ENCODE measurements around the gene MAP3K5.
A peak's percentile ranks its signal among the peaks of the same experiment; 100 is the strongest.
"Not testable (repeated sequence)": the region's sequence is repeated elsewhere in the genome, so short reads cannot be mapped to it uniquely, and the experiment has no call there.

The MAP3K5 gene

DNA sequence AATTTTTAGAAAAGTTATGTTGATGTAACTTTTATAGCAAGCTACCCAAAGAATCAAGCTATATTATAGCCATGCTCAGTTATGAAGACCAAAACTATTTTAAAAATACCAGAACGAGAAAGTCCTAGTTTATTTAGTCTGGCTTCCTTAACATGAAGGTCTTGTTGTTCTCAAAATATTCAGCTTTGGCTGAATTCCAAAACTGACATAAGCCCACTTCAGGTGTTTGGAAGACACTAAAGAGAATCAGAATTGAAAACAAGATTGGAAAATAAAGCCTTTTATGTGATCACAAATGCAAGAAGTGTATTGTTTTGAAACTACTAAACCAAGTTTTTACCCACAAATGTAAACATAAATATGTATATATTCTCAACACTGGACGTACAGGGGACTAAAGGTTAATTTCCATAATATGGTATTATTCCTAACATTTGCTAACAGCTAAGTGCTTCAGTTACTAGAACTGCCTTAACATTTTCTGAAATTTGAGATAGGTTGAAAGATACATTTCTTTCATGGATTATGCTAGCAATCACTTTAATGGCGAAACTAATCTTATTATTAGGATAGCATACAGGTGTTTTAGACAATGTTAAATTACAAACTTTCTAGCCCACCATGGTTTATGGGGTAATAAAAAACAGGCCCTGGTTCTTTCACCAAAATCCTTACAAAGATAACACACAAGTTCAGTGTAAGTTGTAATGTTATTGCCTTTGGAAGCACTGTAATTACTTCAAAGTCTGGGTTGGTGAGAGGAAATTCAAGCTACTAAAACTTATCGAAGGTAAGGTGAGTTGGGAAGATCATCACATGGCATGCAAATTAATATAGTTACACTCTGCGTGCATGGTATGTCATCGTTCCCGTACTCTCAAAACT lies 1.6 kb downstream of the MAP3K5 start:
- DNase-seq = no peak

DNA sequence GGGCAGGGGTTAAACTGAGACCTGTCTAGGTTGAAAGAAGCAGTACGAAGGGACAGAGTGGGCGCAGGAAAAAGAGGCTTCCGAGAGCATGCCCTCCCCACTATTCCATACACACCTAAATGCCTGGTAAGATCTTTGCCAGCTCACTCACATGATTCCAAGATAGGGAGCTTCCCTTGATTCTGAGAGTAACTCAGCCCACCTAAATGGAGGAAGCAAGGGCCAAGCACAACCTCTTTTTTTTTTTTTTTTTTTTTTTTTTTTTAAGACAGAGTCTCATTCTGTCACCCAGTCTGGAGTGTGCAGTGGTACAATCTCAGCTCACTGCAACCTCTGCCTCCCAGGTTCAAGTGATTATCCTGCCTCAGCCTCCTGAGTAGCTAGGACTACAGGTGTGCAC lies 2.8 kb downstream of the MAP3K5 start:
- not testable (repeated sequence) for DNase-seq

GRCh38 chr6:136788069-136788902 lies 4.0 kb downstream of the MAP3K5 start:
- no peak for DNase-seq

DNA sequence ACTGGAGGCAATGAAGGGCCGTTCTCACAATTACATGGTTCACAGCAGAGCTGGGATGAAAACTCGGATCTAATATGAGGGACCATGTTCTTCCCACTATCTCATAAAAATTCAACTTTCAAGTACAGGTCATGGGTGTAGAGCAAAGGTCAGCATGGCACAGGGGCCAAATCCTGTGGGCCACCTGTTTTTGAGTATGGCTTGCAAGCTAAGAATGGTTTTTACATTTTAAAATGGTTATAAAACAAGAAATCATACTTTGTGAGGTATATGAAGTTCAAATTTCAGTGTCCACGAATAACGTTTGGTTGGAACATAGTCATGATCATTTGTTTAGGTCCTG lies 4.6 kb downstream of the MAP3K5 start:
- DNase-seq = no peak

DNA sequence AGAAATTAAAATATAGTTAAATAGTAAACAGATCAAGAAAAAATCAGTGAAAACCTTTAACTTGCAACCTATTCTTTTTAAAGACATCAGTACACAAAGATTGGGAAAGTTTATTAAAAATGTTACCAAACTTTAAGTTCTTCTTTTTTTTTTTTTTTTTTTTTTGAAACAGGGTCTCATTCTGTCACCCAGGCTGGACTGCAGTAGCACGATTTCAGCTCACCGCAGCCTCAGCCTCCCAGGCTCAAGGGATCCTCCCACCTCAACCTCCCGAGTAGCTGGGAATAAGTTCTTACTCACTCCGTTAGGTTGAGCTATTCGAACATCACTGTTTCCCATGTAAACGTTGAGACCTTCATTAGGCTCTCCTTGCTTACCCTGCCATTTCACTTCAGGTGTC lies 5.6 kb downstream of the MAP3K5 start:
- no peak for DNase-seq

DNA sequence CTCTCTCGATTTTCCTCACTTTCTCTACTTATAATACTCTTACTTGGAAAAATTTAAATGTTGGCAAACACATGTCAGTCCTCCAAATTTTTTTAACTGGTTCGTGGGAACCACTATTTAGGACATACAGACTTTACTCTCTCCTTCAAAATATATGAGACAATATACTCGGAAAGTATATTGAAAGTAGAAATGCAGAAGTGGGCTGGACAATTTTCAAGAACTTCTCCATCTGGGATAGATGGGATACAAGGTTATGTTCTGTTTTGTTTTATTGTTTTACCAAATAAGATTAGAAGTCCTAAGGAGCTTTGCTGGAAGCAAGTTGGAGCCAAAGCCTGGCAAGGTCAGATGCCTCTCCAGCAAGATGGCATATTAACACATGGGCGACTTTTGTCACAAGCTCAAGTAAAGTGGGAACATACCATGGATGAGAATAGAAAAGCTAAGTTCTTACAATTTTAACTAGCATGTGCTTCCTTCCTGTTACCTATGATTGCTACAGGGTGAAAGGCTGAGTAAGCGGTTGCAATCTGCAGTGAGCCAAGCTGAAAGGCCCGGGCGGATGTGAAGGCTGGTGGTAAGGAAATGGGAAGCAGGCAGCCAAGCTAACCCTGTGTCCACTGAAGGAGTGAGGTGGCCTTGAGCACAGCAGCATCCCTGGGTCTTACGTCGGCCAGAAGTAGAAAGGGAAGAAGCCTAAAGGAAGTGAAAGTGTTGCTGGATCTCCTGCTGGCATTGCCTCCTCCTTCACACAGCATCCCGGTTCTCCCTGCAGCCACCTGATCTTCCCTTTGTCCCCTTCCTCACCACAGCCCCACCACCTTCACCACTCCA lies 7.1 kb downstream of the MAP3K5 start:
- DNase-seq = peak; percentile 33

- no peak for DNase-seq
Measured at GRCh38 chr6:136784271-136784664, 8.0 kb downstream of the MAP3K5 start.

- no peak for DNase-seq
Measured at GRCh38 chr6:136783495-136784270, 8.6 kb downstream of the MAP3K5 start.

GRCh38 chr6:136783021-136783420 lies 9.3 kb downstream of the MAP3K5 start:
- no peak for DNase-seq

DNA sequence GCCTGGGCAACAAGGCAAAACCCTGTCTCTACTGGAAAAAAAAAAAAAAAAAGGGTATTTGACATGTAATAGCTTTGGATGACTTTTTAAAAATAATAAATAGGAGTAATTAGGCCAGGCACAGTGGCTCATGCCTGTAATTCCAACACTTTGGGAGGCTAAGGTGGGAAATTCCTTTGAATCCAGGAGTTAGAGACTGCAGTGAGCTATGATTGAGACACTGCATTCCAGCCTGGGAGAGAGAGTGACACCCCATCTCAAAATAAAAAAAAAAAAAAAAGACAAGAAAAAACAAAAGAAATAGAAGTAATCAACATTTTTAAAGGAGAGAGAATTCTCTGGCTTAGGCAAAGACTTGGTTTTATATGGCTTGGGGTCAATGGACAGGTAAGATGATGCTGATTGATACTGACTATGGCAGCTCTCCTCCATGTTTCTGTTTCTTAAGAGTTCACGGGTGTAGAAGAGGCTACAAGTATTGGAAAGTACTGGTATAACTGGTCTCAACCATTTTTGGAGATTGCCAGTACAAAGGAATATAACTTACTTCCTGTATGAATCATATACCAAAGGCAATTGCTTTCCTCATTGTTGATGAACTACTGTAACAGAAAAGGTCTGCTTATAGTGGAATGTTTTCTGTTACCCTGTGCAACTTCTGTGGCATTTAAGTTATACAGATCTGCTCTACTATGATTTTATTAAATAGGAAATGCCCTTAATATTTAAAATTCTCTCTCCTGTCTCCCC lies 10.1 kb downstream of the MAP3K5 start:
- no peak for DNase-seq

DNA sequence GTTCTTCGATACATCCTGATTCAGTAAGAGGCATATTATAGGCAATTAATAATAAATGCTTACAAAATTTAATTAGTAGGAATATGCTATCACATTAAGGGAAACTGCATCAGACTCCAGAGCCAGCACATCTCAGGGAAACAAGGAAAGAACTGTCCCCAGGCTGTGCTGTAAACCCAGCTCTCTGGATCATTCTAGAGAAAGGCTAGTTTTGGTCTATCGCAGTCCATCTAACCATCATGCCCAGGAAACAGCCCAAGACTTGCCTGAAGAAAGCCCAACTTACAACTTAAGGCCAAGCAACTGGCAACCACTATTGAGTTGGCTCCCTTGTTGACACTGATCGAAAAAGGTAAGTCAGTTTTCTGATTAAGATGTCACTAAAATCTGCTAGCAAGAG lies 11.3 kb downstream of the MAP3K5 start:
- no peak for DNase-seq

DNA sequence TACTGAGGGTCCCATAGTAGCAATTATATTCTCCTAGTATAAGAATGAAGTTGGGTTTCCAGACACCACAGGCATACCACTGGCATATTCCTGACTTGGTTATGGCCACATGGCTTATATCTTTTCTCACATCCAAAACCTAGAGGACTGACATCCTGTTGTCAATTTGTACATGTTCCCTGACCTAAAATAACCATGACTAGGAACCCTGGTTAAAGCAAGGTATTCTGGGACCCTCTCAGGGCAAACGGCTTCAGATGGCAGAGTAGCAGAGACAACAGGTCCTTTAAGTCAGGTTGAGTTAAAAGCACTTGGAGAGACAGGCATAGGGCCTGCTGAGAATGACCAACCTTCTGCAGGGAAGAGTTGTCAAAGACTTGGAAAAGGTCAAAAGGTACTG lies 12.6 kb downstream of the MAP3K5 start:
- DNase-seq = no peak

- no peak for DNase-seq
Measured at GRCh38 chr6:136777651-136778050, 14.6 kb downstream of the MAP3K5 start.

- DNase-seq = no peak
Measured at GRCh38 chr6:136775548-136775947, 16.7 kb downstream of the MAP3K5 start.

DNA sequence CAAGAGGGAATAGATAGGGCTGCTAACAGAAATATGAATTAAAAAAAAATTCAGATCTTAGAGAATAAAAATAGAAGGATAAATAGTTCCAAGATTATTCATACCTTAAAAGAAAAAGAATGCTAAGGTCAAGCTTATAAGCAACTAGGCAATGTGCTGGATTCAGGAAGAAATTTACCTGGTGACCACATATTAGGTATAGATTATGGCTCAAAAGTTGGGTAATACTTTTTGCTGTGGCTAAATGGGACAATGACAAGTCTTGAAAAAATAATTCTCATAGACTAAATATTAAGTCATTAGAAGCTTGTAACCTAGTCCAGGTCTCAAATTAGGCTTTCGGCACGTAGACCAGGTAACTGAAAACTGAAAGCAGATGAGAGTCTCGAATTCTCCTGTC lies 17.2 kb downstream of the MAP3K5 start:
- no peak for DNase-seq

DNA sequence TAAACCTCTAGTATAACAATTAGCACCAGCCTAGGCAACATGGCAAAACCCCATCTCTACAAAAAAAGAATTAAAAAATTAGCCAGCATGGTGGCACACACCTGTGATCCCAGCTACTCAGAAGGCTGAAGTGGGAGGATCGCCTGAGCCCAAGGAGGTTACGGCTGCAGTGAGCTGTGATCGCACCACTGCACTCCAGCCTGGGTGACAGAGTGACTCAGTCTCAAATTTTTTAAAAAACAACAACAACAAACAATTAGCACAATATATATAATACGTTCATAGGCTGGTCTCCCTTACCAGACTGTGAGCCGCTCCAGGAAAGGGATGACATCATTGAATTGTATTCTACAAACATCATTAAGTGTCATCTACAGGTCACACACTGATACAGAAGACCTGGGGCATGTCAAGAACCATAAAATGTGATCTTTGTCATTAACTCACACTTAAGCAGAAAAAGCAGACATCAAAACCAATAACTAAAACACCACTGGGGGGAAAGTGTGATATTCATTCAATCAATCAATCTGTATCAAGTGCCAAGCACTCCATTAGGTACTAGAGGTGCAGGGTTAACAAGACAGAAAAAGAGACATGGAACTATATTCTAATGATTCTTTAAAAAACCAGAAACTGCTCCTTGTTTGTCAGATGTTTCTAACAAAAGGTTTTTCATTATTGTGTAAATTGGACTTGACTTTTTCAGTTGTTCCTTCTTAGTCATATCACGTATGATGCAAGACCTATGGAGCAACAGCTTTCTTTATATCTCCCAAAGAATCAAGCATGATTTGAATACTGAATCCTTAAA lies 17.8 kb downstream of the MAP3K5 start:
- DNase-seq = no peak

DNA sequence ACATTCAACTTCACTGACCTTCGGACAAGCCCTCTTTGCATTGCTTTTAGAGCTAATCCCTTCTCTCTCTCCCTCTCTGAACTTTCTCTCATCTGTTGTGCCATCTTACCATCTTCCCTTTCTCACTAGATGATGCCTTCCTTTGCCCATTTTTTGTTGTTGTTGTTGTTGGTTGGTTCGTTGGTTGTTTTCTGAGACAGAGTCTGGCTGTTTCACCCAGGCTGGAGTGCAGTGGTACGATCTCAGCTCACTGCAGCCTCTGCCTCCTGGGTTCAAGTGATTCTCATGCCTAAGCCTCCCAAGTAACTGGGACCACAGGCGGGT lies 18.8 kb downstream of the MAP3K5 start:
- DNase-seq = no peak

DNA sequence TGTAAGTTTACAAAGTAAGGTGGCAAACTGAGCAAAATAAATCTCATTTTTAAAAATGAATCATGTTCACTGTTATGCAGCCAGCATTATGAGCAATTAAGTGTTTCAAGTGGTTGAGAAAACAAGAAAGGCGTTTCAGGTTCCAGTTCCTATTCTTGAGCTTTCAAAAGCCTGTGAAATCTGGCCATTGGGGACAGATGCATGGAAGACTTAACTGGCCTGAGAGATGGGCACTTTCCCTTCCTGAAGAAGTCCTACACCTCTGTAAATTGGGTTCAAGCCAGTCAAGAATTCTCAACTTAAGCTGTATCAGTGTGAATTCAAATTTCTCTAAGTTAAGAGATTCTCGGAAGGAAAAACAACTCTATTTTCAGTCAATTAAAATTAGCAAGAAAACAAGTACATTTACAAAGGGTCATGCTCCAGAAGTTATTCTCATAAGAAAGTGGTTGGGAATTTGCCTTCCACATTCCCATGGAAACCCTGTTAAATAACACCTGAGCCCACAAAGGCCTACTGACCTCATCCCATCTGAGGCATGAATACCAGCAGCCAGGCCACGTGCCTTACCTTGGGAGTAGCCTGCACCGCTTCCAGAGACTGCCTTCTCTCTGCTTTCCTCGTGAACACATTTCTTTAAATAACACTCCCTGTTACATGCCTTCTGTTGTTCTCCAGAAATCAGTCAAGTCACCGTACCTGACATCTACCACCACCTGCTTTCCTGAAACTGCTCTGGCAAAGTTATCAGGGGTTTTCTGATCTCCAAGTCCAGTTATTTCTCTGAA lies 19.4 kb downstream of the MAP3K5 start:
- no peak for DNase-seq

- DNase-seq = no peak
Measured at GRCh38 chr6:136771306-136771705, 21.0 kb downstream of the MAP3K5 start.

DNA sequence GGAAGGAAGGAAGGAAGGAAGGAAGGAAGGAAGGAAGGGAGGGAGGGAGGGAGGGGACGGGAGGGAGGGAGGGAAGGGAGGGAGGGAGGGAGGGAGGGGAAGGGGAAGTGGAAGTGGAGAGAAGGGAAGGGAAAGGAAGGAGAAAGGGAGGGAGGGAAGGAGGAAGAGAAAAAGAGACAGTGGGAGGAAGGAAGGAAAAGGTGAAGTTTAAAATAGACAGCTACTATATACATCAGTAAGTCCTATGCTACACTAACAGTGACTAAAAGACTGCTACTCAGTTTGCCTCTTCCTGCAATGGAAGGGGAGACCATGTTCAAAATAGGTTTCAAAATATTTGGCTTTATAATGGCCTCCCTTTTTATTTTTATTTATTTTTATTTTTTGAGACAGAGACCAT lies 22.5 kb downstream of the MAP3K5 start:
- no peak for DNase-seq

All from right hindlimb (tissue), 1 donor.